ENCODE measurements around the gene GPR132. TPM values are rescaled to one million over a fixed set of nuclear protein-coding genes. Genes with fewer than 3 reads are reported as not detected.

Gene GPR132
- total RNA-seq, 1 experiment from 2014 or later: not detected

DNA sequence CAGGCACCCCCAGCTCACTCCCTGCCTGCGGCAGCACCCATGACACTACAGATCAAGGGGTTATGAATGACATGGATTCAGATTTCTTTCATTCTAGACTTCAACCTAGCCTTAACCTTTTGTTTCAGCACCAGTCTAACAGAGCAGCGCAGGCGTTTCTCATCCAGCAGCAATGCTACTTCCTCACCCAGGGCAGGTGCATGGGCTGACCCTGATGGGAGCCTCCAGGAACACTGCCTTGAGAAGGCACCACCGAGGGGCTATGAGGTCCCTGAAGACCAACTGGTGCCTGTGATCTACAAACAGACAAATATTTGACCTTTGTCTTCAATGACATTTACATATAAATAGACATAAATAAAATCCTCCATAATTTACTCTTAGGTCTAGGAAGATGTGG, 55.1 kb downstream of the GPR132 start:
- Histone ChIP-seq H4K20me1 (ENCODE audit: insufficient read depth, low read depth, low read length) (peaks cover 64% of the 10 kb centered on the region), H3K27ac (ENCODE audit: low read length) (no peak overlapping the region)

GRCh38 chr14:105007593-105008264, 57.5 kb downstream of the GPR132 start:
- Histone ChIP-seq H3K36me3 (ENCODE audit: insufficient read depth, low read length) (peaks cover 52% of the 10 kb centered on the region), H2AFZ (ENCODE audit: low read length) (no peak overlapping the region), H3K4me2 (ENCODE audit: low read depth, low read length, poor library complexity, severe bottlenecking) (no peak overlapping the region), H3K4me3 (ENCODE audit: low read length) (no peak overlapping the region), H3K4me1 (ENCODE audit: low read length) (peaks cover 5% of the 10 kb centered on the region), H4K20me1 (ENCODE audit: insufficient read depth, low read depth, low read length) (peaks cover 40% of the 10 kb centered on the region), H3K79me2 (ENCODE audit: low read length) (peaks cover 60% of the 10 kb centered on the region), H3K9me2 (replicated peaks; ENCODE audit: insufficient read depth, low read length) (no peaks in the 10 kb centered on the region), H3K9ac (ENCODE audit: low read length) (no peak overlapping the region), H3K9me3 (ENCODE audit: low read length) (no peaks in the 10 kb centered on the region), H3K27ac (ENCODE audit: low read length) (no peak overlapping the region), H3K27me3 (ENCODE audit: low read length) (no peaks in the 10 kb centered on the region)
- DNase-seq: no peak

More for the DNA sequence above, 55.1 kb downstream of the GPR132 start:
- DNase-seq: no peak
- Histone ChIP-seq H3K36me3 (ENCODE audit: insufficient read depth, low read length) (peaks cover 48% of the 10 kb centered on the region), H3K4me1 (ENCODE audit: low read length) (peaks cover 28% of the 10 kb centered on the region), H3K9me2 (replicated peaks; ENCODE audit: insufficient read depth, low read length) (no peaks in the 10 kb centered on the region), H3K4me2 (ENCODE audit: low read depth, low read length, poor library complexity, severe bottlenecking) (no peak overlapping the region), H3K4me3 (ENCODE audit: low read length) (no peak overlapping the region), H3K9ac (ENCODE audit: low read length) (no peak overlapping the region), H2AFZ (ENCODE audit: low read length) (no peak overlapping the region), H3K9me3 (ENCODE audit: low read length) (no peaks in the 10 kb centered on the region), H3K79me2 (ENCODE audit: low read length) (peaks cover 72% of the 10 kb centered on the region), H3K27me3 (ENCODE audit: low read length) (no peaks in the 10 kb centered on the region)

DNA sequence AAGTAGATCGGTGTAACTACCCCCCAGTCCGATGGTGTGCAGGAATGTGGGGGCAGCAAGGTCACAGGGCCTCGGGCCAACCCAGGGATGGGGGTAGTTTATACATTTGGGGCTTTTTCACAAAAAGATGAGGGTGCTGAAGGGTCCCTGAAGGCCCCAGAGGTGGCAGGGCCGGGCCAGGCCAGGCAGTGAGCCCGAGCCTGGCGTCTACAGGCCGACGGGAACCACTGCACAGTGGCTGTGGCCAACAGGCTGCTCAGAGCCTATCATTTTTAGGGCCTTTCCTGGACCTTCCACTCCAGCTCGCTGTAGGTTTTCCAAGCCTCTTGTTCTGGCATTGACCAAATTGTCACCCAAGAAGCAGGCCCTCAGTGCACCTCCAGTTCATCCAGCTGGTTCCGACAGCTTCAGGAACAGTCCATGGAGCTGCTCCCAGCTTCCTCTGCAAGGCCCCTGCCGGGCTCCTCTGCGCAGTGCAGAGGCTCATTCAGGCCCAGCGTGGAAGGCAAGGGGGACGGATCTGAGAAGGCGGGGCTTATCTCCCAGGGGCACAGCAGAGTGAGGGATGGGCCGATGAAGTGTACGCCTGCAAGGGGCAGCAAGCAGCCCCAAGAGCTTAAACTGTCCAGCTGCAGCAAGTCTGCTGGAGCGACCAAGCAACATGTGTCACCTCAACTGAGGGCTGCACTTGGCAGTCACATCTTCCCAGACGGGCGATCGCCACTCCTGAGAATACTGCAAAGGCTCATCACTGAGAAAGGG, 58.2 kb downstream of the GPR132 start:
- Histone ChIP-seq H3K9ac (ENCODE audit: low read length) (no peak overlapping the region), H3K4me1 (ENCODE audit: low read length) (no peaks in the 10 kb centered on the region), H3K4me3 (ENCODE audit: low read length) (no peak overlapping the region), H3K36me3 (ENCODE audit: insufficient read depth, low read length) (peaks cover 48% of the 10 kb centered on the region), H4K20me1 (ENCODE audit: insufficient read depth, low read depth, low read length) (peaks cover 33% of the 10 kb centered on the region), H3K9me2 (replicated peaks; ENCODE audit: insufficient read depth, low read length) (no peaks in the 10 kb centered on the region), H3K4me2 (ENCODE audit: low read depth, low read length, poor library complexity, severe bottlenecking) (no peak overlapping the region), H3K27ac (ENCODE audit: low read length) (no peak overlapping the region), H2AFZ (ENCODE audit: low read length) (no peak overlapping the region), H3K27me3 (ENCODE audit: low read length) (no peaks in the 10 kb centered on the region), H3K79me2 (ENCODE audit: low read length) (peaks cover 53% of the 10 kb centered on the region), H3K9me3 (ENCODE audit: low read length) (no peaks in the 10 kb centered on the region)
- DNase-seq: no peak

GRCh38 chr14:105005929-105006830, 59.0 kb downstream of the GPR132 start:
- H3K4me1 ChIP-seq (ENCODE audit: low read length): peaks cover 1% of the 10 kb centered on the region
- peaks cover 45% of the 10 kb centered on the region for H3K79me2 ChIP-seq (ENCODE audit: low read length)
- no peak overlapping the region for H3K4me3 ChIP-seq (ENCODE audit: low read length)
- H3K36me3 ChIP-seq (ENCODE audit: insufficient read depth, low read length): peaks cover 45% of the 10 kb centered on the region
- no peak overlapping the region for H3K4me2 ChIP-seq (ENCODE audit: low read depth, low read length, poor library complexity, severe bottlenecking)
- H3K9ac ChIP-seq (ENCODE audit: low read length): no peak overlapping the region
- H3K9me3 ChIP-seq (ENCODE audit: low read length): no peaks in the 10 kb centered on the region
- no peaks in the 10 kb centered on the region for H3K9me2 ChIP-seq (replicated peaks; ENCODE audit: insufficient read depth, low read length)
- no peak overlapping the region for H2AFZ ChIP-seq (ENCODE audit: low read length)
- DNase-seq: no peak
- no peaks in the 10 kb centered on the region for H3K27me3 ChIP-seq (ENCODE audit: low read length)
- H4K20me1 ChIP-seq (ENCODE audit: insufficient read depth, low read depth, low read length): peaks cover 25% of the 10 kb centered on the region
- no peak overlapping the region for H3K27ac ChIP-seq (ENCODE audit: low read length)

DNA sequence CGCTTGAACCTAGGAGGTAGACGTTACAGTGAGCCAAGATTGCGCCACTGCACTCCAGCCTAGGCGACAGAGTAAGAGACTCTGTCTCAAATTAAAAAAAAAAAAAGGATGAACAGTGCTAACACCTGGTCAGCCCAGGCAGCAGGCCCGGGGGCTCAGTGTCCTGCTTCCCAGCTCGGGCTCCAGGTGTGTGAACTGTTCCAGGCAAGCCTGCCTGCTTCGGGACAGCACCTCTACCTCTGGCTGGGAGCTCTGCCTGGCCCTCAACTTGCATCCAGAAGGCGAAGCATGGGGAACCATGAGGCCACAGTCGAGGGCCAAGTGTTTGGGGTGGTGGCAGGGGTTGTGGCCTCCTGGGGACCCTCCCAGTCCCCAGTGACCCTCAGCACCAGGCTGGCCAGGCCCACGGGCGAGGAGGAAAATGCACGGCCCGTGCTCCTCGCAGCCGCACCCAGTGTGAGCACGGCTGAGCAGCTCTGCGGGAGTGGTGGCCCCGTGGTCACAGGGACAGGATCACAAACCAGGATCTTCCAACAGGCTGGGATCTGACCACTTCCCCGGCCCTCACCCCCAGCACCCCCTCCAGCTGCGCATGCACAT, 59.8 kb downstream of the GPR132 start:
- no peaks in the 10 kb centered on the region for H3K27me3 ChIP-seq (ENCODE audit: low read length)
- H3K79me2 ChIP-seq (ENCODE audit: low read length): peaks cover 42% of the 10 kb centered on the region
- H3K4me1 ChIP-seq (ENCODE audit: low read length): peaks cover 8% of the 10 kb centered on the region
- no peaks in the 10 kb centered on the region for H3K9me2 ChIP-seq (replicated peaks; ENCODE audit: insufficient read depth, low read length)
- H3K9ac ChIP-seq (ENCODE audit: low read length): no peak overlapping the region
- H3K36me3 ChIP-seq (ENCODE audit: insufficient read depth, low read length): peaks cover 45% of the 10 kb centered on the region
- H3K27ac ChIP-seq (ENCODE audit: low read length): no peak overlapping the region
- peaks cover 17% of the 10 kb centered on the region for H4K20me1 ChIP-seq (ENCODE audit: insufficient read depth, low read depth, low read length)
- H2AFZ ChIP-seq (ENCODE audit: low read length): no peak overlapping the region
- H3K9me3 ChIP-seq (ENCODE audit: low read length): no peaks in the 10 kb centered on the region
- H3K4me2 ChIP-seq (ENCODE audit: low read depth, low read length, poor library complexity, severe bottlenecking): no peak overlapping the region
- no peak for DNase-seq
- H3K4me3 ChIP-seq (ENCODE audit: low read length): no peak overlapping the region

Small RNAs within 50 kb of the gene (small RNA-seq; reads per million reads assigned to genes)
- not detected for gene AL512356.2

Other genes starting within 250 kb of the GPR132 start
- gene CEP170B, start 200.2 kb downstream of the GPR132 start, total RNA-seq (2014; rRNA removed; shearing (Covaris generic); ENCODE audit: low replicate concordance): 0.56 and 0.94 TPM in 2 replicates
- gene PLD4, start 140.6 kb downstream of the GPR132 start, total RNA-seq (2014; rRNA removed; shearing (Covaris generic); ENCODE audit: low replicate concordance): 146 and 265 TPM in 2 replicates
- under 0.01 TPM in 1 of 2 replicates, not detected in the other for gene AHNAK2, start 87.1 kb downstream of the GPR132 start, total RNA-seq (2014; rRNA removed; shearing (Covaris generic); ENCODE audit: low replicate concordance)
- 9.4 and 14.5 TPM in 2 replicates for gene CLBA1, start 79.6 kb downstream of the GPR132 start, total RNA-seq (2014; rRNA removed; shearing (Covaris generic); ENCODE audit: low replicate concordance)
- gene CDCA4, start 44.3 kb downstream of the GPR132 start, total RNA-seq (2014; rRNA removed; shearing (Covaris generic); ENCODE audit: low replicate concordance): 25.2 and 33.5 TPM in 2 replicates
- gene JAG2, start 103.3 kb upstream of the GPR132 start, total RNA-seq (2014; rRNA removed; shearing (Covaris generic); ENCODE audit: low replicate concordance): 0.29 TPM in 1 of 2 replicates, not detected in the other
- gene NUDT14, start 115.9 kb upstream of the GPR132 start, total RNA-seq (2014; rRNA removed; shearing (Covaris generic); ENCODE audit: low replicate concordance): 20.6 and 30.1 TPM in 2 replicates
- 58.9 and 130 TPM in 2 replicates for gene BTBD6, start 183.1 kb upstream of the GPR132 start, total RNA-seq (2014; rRNA removed; shearing (Covaris generic); ENCODE audit: low replicate concordance)
- 19.0 and 54.9 TPM in 2 replicates for gene BRF1, start 235.6 kb upstream of the GPR132 start, total RNA-seq (2014; rRNA removed; shearing (Covaris generic); ENCODE audit: low replicate concordance)
- 32.4 and 55.8 TPM in 2 replicates for gene PACS2, start 249.3 kb upstream of the GPR132 start, total RNA-seq (2014; rRNA removed; shearing (Covaris generic); ENCODE audit: low replicate concordance)

Measured in Karpas-422 (cell line).